ENCODE data around the gene GOLGA2. TPM values are rescaled to one million over a fixed set of nuclear protein-coding genes. Genes with fewer than 3 reads are reported as not detected.

Gene GOLGA2
- total RNA-seq, 6 donors from 2014 or later, result 78.4 to 138 (median 93.8) TPM

GRCh38 chr9:128211186-128211980 is 64.4 kb downstream of the GOLGA2 start:
- Histone ChIP-seq H3K36me3 (no peaks in the 10 kb centered on the region), H3K27me3 (no peaks in the 10 kb centered on the region), H3K9me3 (no peaks in the 10 kb centered on the region), H3K4me1 (no peaks in the 10 kb centered on the region), H3K4me3 (no peak overlapping the region), H3K27ac (no peak overlapping the region)
- DNase-seq, result no peak
- no peak for ATAC-seq (ENCODE audit: low FRiP score in 2 of 2)
- TF ChIP-seq CTCF (IDR thresholded peaks at IDR 0.05) (no peak), POLR2AphosphoS5 (IDR thresholded peaks at IDR 0.05) (no peak), POLR2A (IDR thresholded peaks at IDR 0.05) (no peak), EP300 (IDR thresholded peaks at IDR 0.05) (no peak)
- WGBS, 2 donors, result 63 to 65% methylated on average over 12 of the region's 12 CpGs

DNA sequence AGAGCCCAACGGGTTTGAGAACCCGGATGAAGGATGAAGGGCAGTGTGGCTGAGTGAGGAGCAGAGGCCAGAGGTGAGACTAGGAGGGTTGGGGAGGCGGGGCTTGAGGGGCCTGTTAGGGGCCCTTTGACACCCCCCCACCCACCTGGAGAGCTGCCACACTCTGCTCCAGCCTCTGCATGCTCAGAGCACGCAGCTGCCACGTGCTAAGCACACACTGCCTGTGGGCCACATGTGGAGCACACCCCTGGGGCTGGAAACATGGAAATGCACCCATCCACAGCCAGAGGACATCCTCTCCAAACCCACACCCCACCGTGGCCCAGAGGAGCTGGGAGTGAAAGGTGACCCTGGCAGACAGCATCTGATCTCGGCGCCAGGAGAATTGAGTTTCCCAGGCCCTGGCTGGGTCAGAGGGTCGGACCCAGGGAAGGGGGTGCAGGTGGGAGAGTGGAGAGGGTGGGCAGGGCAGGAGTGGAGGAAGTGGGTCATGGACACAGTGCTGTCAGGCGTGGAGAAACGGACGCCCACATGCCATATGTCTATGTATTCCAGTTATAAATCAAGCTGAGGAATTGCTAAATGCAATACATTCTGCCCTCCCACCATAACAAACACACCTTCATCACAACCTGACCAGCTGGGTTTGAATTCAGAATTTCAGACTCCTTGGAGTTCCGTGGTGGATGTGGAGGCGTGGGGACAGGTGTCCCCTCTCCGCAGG is 66.7 kb downstream of the GOLGA2 start:
- no peaks in the 10 kb centered on the region for H3K36me3 ChIP-seq
- peaks cover 0 to 9% (median 4%) of the 10 kb centered on the region in 4 donors for H3K27me3 ChIP-seq
- DNase-seq (no peak), ATAC-seq (ENCODE audit: low FRiP score in 2 of 2) (no peak)
- H3K4me3 ChIP-seq, result no peak overlapping the region
- no peaks in the 10 kb centered on the region for H3K9me3 ChIP-seq
- no peak for TF ChIP-seq CTCF (IDR thresholded peaks at IDR 0.05)
- H3K27ac ChIP-seq, result no peak overlapping the region
- peaks cover 3% of the 10 kb centered on the region in 4 donors for H3K4me1 ChIP-seq
- WGBS, 2 donors, result 72 to 73% methylated on average over 12 to 15 of the region's 15 CpGs

- no peak overlapping the region for H3K27ac ChIP-seq
- TF ChIP-seq CTCF (IDR thresholded peaks at IDR 0.05) (no peak), EP300 (IDR thresholded peaks at IDR 0.05) (no peak)
Measured at GRCh38 chr9:128208386-128208785, 67.4 kb downstream of the GOLGA2 start.

DNA sequence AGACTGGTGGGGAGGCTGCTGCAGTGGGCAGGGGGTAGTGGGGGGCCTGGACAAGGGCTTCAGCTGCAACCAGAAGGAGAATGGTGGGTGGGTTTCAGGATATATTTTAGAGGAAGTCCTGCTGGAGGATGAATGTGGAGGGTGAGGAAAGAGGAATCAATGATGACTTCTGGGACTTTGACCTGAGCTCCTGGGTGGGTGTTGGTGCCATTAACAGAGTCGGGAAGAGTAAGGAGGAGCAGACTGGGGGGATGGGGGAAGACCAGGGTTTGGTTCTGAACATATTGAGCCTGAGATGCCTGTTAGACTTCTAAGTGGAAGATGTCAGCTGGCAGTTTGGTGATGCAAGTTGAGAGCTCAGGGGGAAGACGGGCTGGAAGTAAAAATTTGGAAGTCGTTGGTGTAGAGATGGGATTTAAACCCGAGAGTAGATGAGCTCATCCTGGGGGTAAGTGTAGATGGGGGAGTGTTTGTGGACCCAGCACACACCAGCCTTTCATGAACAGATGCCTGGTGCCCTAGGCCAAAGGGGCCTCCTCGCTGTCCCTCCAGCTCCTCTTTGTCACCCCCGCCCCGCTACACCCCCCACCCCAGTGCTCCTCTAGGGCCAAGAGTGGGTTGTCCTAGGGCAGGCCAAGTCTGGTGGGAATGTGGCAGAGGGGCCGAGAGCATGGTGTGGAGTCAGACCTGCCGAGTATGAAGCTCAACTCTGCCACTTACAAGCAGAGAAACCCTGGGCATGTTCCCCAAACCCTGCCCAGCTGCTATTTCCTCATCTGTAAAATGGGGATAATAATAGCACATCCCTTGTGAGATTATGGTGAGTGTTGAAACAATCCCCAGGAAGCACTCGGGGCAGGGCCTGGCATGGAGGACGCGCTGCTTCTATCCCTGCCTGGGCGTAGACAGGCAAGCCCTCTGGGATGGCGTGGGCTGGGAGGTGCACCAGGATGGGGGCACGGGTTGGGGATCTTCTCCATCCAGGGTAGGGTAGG is 68.6 kb downstream of the GOLGA2 start:
- Histone ChIP-seq H3K4me3 (no peak overlapping the region), H3K27me3 (peaks cover 0 to 18% (median 8%) of the 10 kb centered on the region in 4 donors), H3K27ac (no peak overlapping the region), H3K36me3 (no peaks in the 10 kb centered on the region), H3K9me3 (no peaks in the 10 kb centered on the region), H3K4me1 (peaks cover 13 to 15% (median 14%) of the 10 kb centered on the region in 4 donors)
- TF ChIP-seq EP300 (IDR thresholded peaks at IDR 0.05) (no peak), CTCF (IDR thresholded peaks at IDR 0.05) (no peak), POLR2A (IDR thresholded peaks at IDR 0.05) (no peak), POLR2AphosphoS5 (IDR thresholded peaks at IDR 0.05) (no peak)
- WGBS, 2 donors, result 64 to 71% methylated on average over 13 to 15 of the region's 15 CpGs
- no peak for DNase-seq
- ATAC-seq (ENCODE audit: low FRiP score in 2 of 2), result no peak

More at GRCh38 chr9:128208386-128208785, 67.4 kb downstream of the GOLGA2 start:
- DNase-seq (no peak), ATAC-seq (ENCODE audit: low FRiP score in 2 of 2) (no peak)
- WGBS, 2 donors, result 79 to 87% methylated on average over 7 of the region's 7 CpGs
- Histone ChIP-seq H3K4me3 (no peak overlapping the region), H3K9me3 (no peaks in the 10 kb centered on the region), H3K36me3 (no peaks in the 10 kb centered on the region), H3K27me3 (peaks cover 0 to 16% (median 8%) of the 10 kb centered on the region in 4 donors), H3K4me1 (peaks cover 10 to 11% (median 10%) of the 10 kb centered on the region in 4 donors)

Data from upper lobe of left lung (tissue), 6 donors.